HG02840 (cell line): Measurements from ENCODE around the gene ZCCHC3.

Experiments used
- ATAC-seq: cut with Tn5 transposase; IDR thresholded peaks from one replicate; pipeline ENCODE4 v1.9.1; 2021; ENCODE audit warnings: mild to moderate bottlenecking, moderate library complexity, moderate number of reproducible peaks; ENCODE audit not compliant: unreplicated experiment, low FRiP score

Gene ZCCHC3

DNA sequence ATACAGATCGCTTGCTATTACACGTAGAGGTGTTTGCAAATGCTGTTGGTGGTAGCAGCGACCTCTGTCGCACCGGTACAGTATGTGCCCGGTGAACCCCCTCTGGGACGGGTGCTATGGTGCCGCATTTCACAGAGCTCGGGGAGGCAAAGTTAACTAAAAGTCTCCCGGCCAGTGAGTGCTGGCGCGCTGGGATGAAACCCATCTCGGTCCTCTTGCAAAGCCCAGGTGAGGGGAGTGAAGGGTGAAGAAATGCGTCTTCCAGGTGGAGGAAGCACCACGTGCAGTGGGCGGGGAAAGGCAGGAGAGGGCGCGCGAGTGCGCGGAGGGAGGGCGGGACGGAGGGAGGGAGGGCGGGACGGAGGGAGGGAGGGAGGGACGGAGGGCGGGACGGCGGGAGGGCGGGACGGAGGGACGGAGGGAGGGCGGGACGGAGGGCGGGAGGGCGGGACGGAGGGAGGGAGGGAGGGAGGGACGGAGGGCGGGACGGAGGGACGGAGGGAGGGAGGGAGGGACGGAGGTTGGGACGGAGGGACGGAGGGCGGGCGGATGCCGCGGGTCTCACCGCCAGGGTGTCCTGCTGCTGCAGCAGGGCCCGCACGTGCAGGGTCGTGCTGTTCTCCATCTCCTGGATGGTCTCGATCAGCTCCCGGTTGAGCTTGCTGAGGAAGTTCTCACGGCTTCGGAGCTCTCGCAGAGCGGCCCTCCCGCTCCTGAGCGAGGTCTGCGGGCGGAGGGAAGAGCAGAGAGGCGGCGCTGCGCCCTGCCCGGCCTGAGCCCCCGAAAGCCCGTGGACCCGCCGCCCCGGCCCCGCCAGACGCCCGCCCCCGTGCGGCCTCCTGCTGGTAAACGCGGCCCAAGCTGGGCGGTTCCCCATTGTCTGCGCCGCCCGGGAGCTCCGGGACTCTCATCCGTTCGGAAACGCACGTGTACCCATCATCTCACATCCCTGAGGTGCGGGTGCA, 18.5 kb upstream of the ZCCHC3 start:
- ATAC-seq, result no peak

GRCh38 chr20:284172-284571, 13.2 kb upstream of the ZCCHC3 start:
- no peak for ATAC-seq

DNA sequence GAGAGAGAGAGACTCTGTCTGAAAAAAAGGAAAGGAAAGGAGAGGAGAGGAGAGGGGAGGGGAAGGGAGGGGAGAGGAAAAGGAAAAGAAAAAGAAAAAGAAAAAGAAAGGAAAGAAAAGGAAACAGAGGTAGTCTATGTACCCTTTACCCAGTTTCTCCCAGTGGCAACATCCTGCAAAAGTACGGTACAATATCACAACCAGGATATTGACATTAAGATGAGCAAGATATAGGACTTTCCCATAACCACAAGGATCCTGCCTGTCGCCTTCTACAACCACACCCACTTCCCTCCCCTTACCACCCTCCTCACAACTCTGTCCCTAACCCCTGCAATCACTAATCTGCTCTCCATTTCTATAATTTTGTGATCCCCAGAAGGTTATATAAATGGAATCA, 10.9 kb upstream of the ZCCHC3 start:
- no peak for ATAC-seq

DNA sequence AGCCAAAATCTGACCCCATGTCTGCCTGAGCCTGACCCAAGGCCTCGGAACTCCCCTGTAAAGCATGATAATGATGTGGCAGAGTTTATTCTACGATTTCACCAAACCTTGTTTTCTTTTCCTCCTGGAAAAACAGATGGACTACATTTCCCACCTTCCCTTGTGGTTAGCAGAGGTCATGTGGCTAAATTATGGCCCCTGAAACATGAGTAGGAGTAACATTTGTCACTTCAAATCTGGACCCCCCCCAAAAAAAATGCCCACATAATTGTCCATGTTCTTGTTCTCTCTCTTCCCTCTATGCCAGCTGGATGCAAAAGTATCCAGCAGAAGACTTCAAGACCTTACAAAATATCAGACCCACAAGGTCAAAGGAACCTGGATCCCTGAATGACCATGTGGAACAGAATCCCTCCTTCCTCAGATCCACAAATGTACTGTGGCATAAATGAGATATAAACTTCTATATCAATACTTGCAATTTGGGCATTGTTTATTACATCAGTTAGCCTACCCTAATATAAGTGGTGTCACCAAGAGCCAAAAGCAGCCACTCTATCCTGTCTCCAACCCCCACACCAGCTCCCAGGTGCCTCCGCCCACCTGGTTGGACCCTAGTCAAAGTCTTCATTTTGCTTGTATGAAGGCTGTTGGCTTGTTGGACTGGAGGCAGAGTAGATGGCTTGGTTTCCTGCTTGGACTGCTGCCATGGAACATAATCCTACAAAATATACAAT, 8.2 kb upstream of the ZCCHC3 start:
- no peak for ATAC-seq

- no peak for ATAC-seq
Observed at GRCh38 chr20:289693-290083, 7.7 kb upstream of the ZCCHC3 start.

- ATAC-seq, result peak; percentile 74
Observed at GRCh38 chr20:290084-290831, 7.1 kb upstream of the ZCCHC3 start, which contains the start of gene C20orf96. Gene C20orf96 (minus strand): TSS chr20:290750. CDS start chr20:290610, 140 bp downstream.

GRCh38 chr20:294602-295001, 2.8 kb upstream of the ZCCHC3 start:
- ATAC-seq, result no peak

DNA sequence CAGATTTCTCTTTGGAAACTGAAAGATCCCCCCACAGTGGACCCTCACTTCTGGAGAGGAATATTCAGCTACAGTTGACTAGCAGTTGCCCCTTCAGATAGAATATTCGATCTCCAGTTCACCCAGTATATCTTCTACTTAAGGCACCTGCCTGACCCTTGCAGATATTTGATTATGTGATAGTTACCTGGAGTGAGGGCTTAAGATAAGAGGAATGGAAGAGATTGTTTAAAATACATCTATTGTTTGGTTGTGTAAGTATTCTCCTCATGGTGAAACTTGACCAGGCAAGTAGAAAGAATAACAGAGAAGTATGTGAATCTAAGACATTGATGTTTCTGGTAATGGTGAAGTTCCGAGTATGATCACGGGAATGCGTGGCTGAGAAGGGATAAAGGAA, 1.6 kb upstream of the ZCCHC3 start:
- no peak for ATAC-seq

- ATAC-seq, result peak; percentile 20
Observed at GRCh38 chr20:297925-298775, 780 bp downstream of the ZCCHC3 start.

GRCh38 chr20:298776-299391, 1.5 kb downstream of the ZCCHC3 start:
- ATAC-seq, result no peak

DNA sequence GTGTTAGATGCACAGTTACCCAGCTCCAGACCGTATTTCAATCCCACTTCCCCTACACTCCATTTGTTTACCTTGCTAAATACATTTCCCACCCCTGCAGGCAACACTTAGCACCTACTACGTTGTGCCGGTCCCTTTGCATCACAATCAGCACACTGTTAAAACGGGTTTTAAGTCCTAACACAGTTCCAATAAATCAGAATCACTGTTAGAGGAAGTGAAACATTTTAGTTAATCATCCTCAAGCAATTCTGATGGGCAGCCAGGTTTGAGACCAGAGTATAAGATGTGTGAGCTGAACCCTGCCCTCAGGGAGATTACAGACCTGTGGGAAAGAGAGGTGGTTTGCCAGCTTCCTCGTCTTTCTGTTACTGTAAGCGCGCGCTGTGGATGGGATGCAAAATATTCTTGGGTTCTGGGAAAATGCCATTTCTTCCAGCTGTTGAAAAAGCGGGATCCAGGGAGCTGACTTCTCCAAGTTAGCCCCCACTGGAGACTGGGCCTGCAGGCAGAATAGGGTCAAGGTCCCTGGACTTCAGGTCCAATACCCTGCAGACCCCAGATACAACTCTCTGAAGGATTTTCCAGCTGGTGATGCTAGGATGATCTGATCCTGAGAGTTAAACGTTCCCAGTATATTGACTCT, 3.1 kb downstream of the ZCCHC3 start:
- ATAC-seq, result no peak

DNA sequence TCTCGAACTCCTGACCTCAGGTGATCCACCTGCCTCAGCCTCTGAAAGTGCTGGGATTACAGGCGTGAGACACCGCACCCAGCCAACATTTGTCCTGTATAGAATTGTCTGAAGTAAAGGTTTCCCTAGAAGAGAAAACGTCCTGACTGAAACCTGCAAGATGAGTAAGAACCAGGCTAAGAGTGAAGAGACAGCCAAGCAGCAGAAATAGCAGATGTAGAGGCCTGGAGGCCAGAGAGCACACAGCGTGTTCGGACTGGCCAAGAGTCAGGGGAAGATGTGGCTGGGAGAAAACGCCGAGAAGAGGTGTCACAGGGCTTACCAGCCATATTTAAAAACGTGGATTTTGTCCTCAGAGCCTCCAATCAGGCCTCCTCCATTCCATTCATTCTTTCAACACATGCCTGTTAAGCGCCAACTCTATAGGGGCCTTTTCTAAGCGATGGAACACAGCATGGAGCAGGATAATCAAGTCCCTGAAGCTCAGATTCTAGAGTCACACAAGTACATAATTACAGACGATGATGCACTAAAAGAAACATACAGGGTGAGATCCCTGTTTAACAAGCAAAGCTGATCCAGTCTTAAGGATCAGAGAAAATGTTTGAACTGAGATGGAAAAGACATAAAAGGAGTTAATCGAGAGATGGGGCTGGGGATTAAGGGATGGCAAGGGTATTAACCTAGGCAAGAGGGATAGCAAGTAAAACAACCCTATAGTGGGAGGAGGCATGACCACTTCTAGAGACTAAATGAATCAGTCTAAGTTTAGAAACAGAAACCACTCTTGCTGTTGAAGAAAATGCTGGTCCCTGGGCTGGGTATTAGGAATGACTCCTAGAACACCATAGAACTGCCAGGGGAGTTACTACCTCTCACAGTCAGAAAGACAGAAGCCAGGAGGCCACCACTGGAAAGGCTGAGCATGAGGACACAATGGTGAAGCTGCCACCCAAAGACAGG, 4.8 kb downstream of the ZCCHC3 start:
- ATAC-seq, result no peak

DNA sequence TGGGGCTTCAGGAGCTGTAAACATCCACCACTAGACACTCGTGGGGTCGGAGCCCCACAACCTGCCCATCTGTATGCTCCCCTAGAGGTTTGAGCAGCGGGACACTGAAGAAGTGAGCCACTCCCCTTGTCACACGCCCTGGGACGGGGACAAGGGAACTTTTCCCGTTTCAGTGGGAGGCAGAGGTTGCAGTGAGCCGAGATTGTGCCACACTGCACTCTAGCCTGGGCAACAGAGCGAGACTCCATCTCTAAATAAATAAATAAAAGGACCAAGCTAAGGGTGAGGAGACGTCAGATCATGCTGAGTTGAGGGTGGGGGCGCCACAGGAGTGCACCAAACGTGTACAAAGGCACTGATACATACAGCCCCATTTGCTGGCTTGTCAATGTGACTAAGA, 8.4 kb downstream of the ZCCHC3 start:
- ATAC-seq, result no peak

DNA sequence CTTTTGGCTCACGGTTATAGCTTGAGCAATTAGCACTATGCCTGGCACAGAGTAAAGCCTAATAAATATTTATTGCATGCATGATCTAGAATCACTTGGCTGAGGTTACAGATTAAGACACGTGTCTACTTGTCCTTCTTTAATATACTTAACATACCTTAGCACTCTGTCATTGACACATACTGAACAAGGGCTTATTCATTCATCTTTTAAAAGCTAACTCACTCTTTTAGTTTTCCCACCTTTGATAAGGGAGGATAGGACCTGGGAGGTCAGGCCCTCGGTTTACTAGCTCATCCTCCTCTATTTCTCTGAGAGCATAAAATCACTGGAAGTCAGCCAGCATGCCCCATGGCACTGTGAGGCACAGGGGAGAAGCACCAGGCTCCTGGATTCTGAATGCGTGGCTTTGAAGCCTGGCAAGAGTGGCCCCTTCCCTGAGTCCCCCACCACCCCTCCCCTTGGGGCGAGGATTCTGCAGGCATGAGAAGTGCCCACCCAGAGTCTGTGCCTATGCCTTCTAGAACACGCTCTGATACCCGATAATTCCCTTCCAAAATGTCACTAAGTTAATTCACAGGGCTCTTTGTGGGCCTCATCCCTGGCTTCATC, 11.2 kb downstream of the ZCCHC3 start:
- no peak for ATAC-seq

DNA sequence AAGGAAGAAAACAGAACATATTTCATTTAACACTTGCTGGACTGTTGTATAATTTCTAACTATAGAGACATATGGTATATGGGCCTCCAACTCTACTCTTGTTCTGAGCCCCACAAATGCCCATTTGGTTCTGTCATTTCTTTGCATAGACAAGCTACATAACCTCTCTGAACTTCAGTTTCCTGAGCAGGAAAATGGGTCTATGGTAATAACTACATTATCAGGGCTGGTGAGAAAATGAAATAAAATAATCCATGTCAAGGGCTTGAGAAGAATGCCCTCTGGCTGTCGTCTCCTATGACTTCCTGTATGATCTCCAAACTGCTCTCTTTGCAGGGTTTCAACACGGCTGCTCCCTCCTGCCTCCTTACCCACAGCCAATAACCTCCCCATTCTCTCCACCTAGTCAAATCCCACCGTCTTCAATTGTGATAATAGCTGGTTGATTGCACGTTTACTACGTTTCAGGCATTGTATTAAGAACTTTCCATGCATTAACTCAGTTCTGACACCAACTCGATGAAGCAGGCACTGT, 12.0 kb downstream of the ZCCHC3 start:
- ATAC-seq, result no peak

DNA sequence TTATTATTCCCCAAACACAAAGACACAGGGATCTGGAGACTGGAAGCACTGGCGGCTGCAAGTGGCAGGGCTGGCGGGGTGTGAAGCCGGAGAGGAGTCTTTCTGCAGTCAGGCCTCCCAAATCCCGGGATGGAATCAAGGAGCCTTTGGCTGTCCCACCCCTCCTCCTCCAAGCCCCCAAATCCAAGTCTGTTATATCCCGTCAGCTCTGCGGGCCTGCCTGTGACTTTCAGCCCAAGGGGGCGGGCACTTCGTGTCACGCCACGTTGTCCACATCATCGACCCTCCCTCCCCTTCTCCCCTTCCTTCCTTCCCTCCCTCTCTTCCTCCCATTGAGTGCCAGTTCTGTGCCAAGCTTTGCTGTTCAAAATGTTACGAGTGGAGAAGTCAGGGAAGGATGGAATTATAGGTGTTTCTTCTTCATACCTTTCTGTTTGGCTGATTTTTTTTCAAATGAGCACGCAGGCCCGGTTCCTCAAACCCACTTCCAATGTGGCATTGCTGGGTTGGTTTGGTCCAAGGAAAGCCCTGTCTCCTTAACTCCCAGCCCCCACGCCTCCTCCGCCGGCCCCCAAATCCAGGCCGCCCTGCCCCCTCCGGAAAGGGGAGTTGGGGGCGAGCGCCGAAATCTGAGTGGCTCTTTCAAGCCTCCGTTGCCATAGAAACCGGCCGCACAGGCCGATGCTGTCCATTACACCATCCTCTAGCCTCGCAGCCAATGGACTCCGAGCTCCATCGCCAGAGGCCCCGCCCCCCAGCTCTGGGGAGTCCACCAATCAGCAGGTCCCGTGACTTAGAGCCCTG, 12.7 kb downstream of the ZCCHC3 start:
- peak; percentile 96 for ATAC-seq
